MM.1S (cell line): ENCODE data around the gene HARS1.

Source experiments
- DNase-seq: peaks from one replicate; pipeline ENCODE4 v3.0.0-alpha.2; 2015
- H2AFZ ChIP-seq: fragments of 300-600 bp; sonication (generic); 2 replicates; pipeline ENCODE4 v1.6.0; 2016; ENCODE audit warnings: antibody characterized with exemption, low read length
- H3F3A ChIP-seq: fragments of 300-600 bp; sonication (generic); 2 replicates; pipeline ENCODE4 v1.6.1; 2016; ENCODE audit warnings: mild to moderate bottlenecking, antibody characterized with exemption, low read length, moderate library complexity, mixed read lengths; ENCODE audit not compliant: insufficient read depth
- H3K27ac ChIP-seq: fragments of 300-600 bp; sonication (generic); 2 replicates; pipeline ENCODE4 v1.5.1; 2016; ENCODE audit warnings: mild to moderate bottlenecking, low read length
- H3K27me3 ChIP-seq: fragments of 300-600 bp; sonication (generic); replicated peaks from 2 replicates; pipeline ENCODE4 v1.6.0; 2016; ENCODE audit warnings: low read length; ENCODE audit not compliant: insufficient read depth
- H3K36me3 ChIP-seq: fragments of 300-600 bp; sonication (generic); replicated peaks from 2 replicates; pipeline ENCODE4 v1.6.1; 2016; ENCODE audit warnings: mild to moderate bottlenecking, low read length, mixed read lengths; ENCODE audit not compliant: insufficient read depth
- H3K4me1 ChIP-seq: fragments of 300-600 bp; sonication (generic); 2 replicates; pipeline ENCODE4 v1.6.1; 2016; ENCODE audit warnings: low read length, mixed read lengths
- H3K4me2 ChIP-seq: fragments of 300-600 bp; sonication (generic); 2 replicates; pipeline ENCODE4 v1.6.0; 2016; ENCODE audit warnings: low read depth, low read length
- H3K4me3 ChIP-seq: fragments of 300-600 bp; sonication (generic); 2 replicates; pipeline ENCODE4 v1.5.1; 2016; ENCODE audit warnings: low read length, mixed read lengths
- H3K79me2 ChIP-seq: fragments of 300-600 bp; sonication (generic); 2 replicates; pipeline ENCODE4 v1.6.1; 2016; ENCODE audit warnings: mixed run types, low read length, mixed read lengths
- H3K9ac ChIP-seq: fragments of 300-600 bp; sonication (generic); 2 replicates; pipeline ENCODE4 v1.6.1; 2016; ENCODE audit warnings: low read length, mixed read lengths
- H3K9me2 ChIP-seq: fragments of 300-600 bp; sonication (generic); replicated peaks from 2 replicates; pipeline ENCODE4 v1.6.1; 2016; ENCODE audit warnings: mild to moderate bottlenecking, low read length, mixed read lengths; ENCODE audit not compliant: insufficient read depth
- H3K9me3 ChIP-seq: fragments of 300-600 bp; sonication (generic); replicated peaks from 2 replicates; pipeline ENCODE4 v1.6.1; 2016; ENCODE audit warnings: mild to moderate bottlenecking, low read length, mixed read lengths; ENCODE audit not compliant: insufficient read depth
- H4K20me1 ChIP-seq: fragments of 300-600 bp; sonication (generic); 2 replicates; pipeline ENCODE4 v1.6.1; 2016; ENCODE audit warnings: mild to moderate bottlenecking, low read length, moderate library complexity, mixed read lengths; ENCODE audit not compliant: insufficient read depth
- CTCF ChIP-seq: fragments of 300-600 bp; sonication (generic); IDR thresholded peaks from 2 replicates; pipeline ENCODE4 v1.5.1; 2016; ENCODE audit warnings: antibody characterized with exemption, low read length, mixed read lengths
- EZH2 ChIP-seq: fragments of 300-600 bp; sonication (generic); optimal IDR thresholded peaks from 2 replicates; pipeline ENCODE3; 2017; ENCODE audit warnings: low read depth, mild to moderate bottlenecking, antibody characterized with exemption, low read length, mixed read lengths
- EZH2phosphoT487 ChIP-seq: fragments of 300-600 bp; sonication (generic); IDR thresholded peaks from 2 replicates; pipeline ENCODE4 v1.6.1; 2018; ENCODE audit warnings: antibody characterized with exemption, low read length

HARS1 gene

GRCh38 chr5:140658870-140659269 is 32.3 kb downstream of the HARS1 start:
- H3F3A ChIP-seq: peaks cover 7% of the 10 kb centered on the region

GRCh38 chr5:140647042-140647419 is 44.1 kb downstream of the HARS1 start:
- Histone ChIP-seq H3K27me3 (no peaks in the 10 kb centered on the region), H3K9ac (peak overlapping the region; percentile 86), H2AFZ (peak overlapping the region; percentile 85), H3F3A (no peaks in the 10 kb centered on the region), H3K9me3 (no peaks in the 10 kb centered on the region), H4K20me1 (no peaks in the 10 kb centered on the region), H3K27ac (peak overlapping the region; percentile 33; the same call in 1 of the 2 replicates), H3K79me2 (peaks cover 63% of the 10 kb centered on the region), H3K9me2 (no peaks in the 10 kb centered on the region), H3K4me3 (peak overlapping the region; percentile 96), H3K4me2 (peak overlapping the region; percentile 86), H3K4me1 (peaks cover 8% of the 10 kb centered on the region), H3K36me3 (0 out of 2 replicates have a peak, but pooled peaks cover 4% of the 10 kb centered on the region)
- no peak for TF ChIP-seq EZH2phosphoT487
- TF ChIP-seq EZH2: no peak
- no peak for TF ChIP-seq CTCF
- DNase-seq: no peak

More at GRCh38 chr5:140658870-140659269, 32.3 kb downstream of the HARS1 start:
- TF ChIP-seq CTCF: no peak
- TF ChIP-seq EZH2phosphoT487: no peak
- TF ChIP-seq EZH2: no peak
- H3K9me3 ChIP-seq: no peaks in the 10 kb centered on the region
- no peak overlapping the region for H3K9ac ChIP-seq
- H3K9me2 ChIP-seq: no peaks in the 10 kb centered on the region
- no peak overlapping the region for H2AFZ ChIP-seq
- DNase-seq: no peak
- no peaks in the 10 kb centered on the region for H3K4me1 ChIP-seq
- H3K36me3 ChIP-seq: peaks cover 13% of the 10 kb centered on the region
- H3K4me2 ChIP-seq: no peak overlapping the region
- no peaks in the 10 kb centered on the region for H3K79me2 ChIP-seq
- no peaks in the 10 kb centered on the region for H3K27me3 ChIP-seq
- no peak overlapping the region for H3K27ac ChIP-seq
- no peak overlapping the region for H3K4me3 ChIP-seq
- no peaks in the 10 kb centered on the region for H4K20me1 ChIP-seq

GRCh38 chr5:140642718-140643117 is 48.5 kb downstream of the HARS1 start:
- H3K27ac ChIP-seq: no peak overlapping the region
- DNase-seq: no peak
- no peaks in the 10 kb centered on the region for H3K9me3 ChIP-seq
- H3K4me3 ChIP-seq: no peak overlapping the region
- no peaks in the 10 kb centered on the region for H4K20me1 ChIP-seq
- no peaks in the 10 kb centered on the region for H3K27me3 ChIP-seq
- H3K4me2 ChIP-seq: no peak overlapping the region
- H3K79me2 ChIP-seq: peaks cover 47% of the 10 kb centered on the region
- peaks cover 9% of the 10 kb centered on the region for H3K4me1 ChIP-seq
- H3K36me3 ChIP-seq: no peaks in the 10 kb centered on the region
- TF ChIP-seq CTCF (no peak), EZH2phosphoT487 (no peak), EZH2 (no peak)
- no peaks in the 10 kb centered on the region for H3K9me2 ChIP-seq
- no peak overlapping the region for H2AFZ ChIP-seq
- H3K9ac ChIP-seq: no peak overlapping the region
- peaks cover 4% of the 10 kb centered on the region; the same call in 1 of the 2 replicates for H3F3A ChIP-seq
